GM21528 (cell line): ENCODE results near the gene SEMA5B.

Source experiments
- ATAC-seq: cut with Tn5 transposase; IDR thresholded peaks from one replicate; pipeline ENCODE4 v1.9.1; 2021; ENCODE audit warnings: mild to moderate bottlenecking, moderate library complexity; ENCODE audit not compliant: unreplicated experiment, low FRiP score

The SEMA5B gene

DNA sequence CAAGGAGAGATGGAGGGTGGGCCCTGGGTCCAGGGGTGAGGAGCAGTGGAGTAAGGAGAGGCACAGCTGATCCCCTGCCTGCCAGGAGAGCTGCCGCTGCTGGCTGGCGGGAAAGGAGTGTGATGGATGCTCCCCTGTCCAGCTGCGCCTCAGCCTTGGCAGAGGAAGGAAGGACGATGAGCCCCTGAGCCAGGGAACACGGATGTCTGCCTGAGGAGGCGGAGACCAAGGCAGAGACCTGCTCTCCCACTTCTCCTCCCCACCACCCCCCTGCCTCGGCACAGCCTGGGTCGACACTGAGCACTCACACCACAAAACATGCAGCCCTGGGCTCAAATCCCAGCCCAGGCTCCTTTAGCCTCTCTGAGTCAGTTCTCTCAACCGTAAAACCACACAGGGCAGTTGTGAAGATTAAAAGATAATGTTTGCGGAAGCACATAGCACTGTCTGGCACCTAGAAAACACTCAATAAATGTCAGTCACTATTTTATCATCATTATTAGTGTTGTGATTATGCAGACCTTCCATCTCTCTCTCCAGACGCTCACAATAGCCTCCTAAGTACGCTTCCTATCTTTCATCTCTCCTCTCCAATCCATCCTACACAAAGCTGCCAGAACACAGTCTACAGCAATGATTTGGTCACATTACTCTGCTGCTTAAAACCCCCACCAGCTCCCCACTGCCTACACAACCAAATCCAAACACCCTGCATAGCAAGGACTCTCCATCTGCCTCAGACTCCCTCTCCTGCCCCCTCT lies 52.2 kb downstream of the SEMA5B start:
- no peak for ATAC-seq

DNA sequence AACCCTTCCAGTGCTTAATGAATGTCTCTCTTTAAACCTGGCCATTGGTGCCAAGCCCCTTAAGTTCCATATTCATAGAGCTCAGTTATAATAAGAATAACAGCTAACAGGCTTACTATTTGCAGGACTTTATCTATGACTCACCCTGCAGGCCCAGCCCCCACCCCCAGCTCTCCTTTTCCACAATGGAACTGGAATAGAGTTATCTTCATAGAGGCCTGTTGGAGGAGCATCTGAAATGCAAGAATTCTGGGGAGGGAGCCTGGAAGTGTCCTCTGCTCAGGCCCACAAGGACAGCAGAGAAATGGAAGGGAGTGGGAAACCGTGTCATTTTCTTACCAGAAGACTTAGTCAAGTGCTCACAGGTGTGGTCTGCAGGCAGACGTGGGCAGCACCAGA lies 52.8 kb downstream of the SEMA5B start:
- ATAC-seq = no peak

DNA sequence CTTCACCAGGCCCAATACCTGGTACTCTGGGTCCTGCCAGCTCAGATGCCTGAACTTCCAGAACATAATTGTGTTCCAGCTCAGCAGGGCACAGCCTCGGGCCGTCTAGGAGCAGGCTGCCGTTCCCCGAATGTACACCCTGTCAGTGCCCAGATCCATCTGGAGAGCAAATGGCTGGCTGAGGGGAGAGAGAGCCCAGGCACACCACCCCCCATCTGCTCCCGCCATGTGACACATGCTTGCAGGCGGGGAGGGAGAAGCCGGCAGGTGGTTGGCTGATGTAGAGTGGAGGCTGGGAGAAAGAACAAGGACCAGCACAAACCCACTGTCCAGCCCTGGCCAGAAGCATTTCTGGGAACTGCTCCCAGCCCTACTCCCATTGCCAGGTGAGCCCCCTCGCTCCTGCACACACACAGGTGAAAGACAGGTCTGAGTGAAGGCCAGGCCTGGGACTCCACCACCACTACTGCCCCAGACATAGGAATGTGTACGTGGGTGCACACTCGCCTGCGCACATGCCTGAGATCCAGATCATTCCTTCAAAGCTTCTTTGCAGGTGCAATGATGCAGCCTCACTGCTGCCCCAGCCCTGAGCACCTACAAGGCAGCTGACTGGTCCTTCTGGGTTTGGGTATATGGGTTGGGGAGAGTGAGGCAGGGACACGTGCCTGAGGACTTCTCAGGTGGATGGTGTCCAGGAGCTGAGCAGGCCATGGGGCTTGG lies 53.5 kb downstream of the SEMA5B start:
- ATAC-seq = no peak

DNA sequence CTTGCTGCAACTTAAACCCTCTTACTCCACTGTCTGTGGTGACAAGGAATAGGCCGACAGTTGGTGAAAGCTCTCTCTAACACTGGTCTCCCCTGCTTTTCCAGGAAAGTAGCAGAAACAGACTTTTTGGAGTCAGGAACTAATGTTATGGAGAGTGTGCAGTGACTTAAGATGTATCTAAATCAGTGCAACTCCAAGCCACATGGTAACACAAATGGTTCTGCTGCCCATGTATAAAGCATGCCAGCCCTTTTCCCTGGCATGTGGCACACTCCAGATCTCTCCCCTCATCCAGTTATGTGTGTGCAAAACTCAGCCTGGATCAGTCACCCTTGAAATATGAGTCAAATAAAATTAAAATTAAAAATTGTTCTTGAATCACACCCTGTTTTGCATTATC lies 55.4 kb downstream of the SEMA5B start:
- ATAC-seq = no peak

DNA sequence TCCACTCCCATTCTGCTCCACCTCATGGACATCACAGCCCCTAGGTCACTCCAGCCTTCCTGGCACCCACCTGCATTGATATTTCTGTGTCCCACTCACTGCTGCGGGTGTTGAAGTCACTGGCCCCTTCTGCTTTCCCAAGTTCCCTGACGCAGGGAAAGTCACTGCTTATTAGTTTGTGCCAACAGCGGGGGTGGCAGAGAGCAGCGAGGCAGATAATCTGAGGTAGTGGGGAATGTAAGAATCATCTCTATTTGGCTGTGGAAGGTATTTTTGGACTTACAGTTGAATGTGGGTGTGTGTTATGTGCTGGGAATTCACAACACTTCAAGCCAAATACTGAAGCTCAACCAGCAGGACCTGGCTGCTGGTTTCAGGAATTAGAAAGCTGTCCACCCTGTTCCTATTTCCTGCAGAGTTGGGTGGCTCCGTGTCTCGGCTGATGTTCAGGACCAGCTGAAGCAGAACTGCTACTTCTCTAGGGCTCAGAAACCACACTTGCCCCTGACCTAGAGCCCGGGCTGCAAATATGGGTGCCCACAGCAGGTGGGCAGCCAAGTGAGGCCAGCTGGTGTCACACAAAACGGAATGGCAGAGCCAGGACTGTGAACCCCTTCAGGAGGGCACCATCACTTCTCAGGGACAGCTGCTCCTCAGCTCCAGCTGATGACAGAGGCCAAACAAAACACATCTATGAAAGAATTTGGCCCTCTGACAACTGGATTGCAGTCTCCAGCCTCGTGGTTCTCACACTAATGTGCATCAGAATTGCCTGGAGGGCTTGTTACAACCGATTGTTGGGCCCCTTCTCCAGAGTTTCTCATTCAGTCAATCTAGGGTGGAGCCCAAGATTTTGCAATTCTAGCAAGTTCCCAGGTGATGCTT lies 57.7 kb downstream of the SEMA5B start:
- ATAC-seq = no peak

DNA sequence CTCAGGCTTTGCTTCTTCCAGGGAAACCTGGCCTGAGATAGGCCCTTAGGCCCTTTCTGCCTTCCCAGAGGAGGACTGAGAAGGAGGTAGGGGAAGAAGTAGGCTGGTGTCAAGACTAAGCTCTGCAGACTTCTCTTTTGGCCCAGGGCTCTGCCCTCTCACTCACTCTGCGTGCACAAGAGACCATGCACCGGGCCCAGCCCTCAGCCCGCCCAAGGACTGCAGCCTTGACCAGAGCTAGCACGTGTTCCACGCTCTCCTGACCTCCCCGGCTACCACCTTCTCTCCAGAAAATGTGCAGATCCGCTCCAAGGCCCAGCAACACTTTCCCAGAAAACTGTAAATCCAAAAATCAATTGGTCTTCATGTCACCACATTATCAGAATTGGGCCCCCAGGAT lies 59.8 kb downstream of the SEMA5B start:
- ATAC-seq = no peak

DNA sequence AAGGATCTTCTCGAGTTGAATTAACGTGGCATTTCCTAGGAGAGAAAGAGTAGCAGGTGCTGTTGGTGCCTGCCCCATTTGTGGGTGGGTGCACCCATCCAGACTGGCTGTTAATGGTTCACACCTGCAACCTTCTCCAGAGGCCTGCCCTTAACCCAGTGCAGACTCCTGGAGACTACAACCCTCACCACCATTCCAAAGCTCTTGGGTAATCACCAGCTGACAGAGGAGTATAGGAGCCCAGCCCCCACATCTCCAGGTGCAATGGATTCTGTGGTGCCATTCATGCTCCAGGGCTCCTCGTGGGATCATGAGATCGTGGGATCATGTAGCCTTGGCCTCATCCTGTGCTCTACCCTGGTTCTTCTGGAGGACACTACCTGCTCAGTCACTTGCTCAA lies 60.2 kb downstream of the SEMA5B start:
- ATAC-seq = no peak

DNA sequence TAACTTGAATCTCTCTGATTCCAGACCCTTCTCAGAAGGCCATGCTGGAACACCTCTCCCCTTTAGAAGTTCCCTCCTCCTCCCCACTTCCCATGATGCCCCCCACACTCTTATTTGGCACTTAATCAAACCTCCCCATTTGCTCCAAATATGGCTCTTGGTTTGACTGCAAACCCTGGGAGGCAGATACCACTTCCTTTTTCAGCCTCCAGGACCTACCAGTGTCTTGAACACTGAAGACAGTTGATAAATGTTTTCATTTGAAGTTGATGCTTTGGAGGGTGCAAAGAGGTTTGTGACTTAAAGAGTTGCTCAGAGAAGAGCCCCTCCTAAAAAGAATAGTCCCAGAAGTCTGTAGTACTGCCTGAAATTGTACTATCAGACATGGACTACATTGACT lies 61.5 kb downstream of the SEMA5B start:
- no peak for ATAC-seq

DNA sequence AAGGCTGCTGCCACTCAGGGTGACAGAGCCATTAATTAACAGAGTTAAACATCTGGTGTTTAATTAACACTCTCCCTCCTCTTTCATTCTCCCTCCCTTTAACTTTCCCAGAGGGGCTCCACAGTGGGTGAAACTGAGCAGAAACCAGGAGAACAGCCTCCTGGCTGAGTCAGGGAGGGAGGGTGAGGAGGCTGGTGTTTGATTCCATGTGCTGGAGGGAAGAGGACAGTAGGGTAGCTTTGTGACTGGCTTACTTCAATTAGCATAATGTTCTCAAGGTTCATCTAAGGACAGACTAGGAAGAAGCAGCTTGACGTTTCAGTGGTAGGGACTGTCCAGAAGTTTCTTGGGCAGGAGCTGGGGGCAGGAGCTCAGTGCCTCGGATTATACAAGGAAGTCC lies 62.8 kb downstream of the SEMA5B start:
- no peak for ATAC-seq

DNA sequence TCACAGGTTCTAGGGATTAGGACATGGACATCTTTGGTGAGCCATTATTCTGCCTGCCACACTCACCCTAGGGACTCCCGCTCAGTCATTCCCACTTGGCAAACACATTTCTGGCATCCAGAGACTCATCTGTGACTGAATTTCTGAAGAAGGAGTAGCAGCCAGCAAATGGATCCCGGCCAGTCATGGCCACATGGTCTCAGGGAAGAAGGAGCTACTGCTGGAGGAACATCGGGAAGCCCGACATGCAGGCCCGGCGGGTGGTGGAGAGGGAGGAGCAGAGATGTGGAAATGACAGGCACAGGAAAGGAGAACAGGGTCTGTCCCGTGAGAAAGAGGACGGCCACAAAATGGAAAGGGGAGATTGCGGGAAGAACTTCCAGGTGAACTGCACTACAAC lies 65.4 kb downstream of the SEMA5B start:
- no peak for ATAC-seq

DNA sequence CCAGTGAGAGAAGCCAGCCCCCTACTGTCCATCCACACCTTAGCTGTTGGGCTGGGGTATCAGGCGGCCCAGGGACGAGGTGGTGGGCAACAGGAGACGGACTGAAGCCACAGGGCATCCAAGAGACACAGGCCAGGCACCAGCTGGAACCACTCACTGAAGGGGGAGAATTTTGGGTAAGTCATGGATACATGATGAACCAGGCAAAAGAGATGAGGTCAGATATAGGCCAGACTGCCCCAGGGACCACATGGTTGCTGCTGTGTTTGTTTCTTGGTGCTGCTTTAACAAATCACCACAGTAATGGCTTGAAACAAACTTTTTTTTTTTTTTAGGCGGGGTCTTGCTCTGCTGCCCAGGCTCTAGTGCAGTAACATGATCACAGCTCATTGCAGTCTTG lies 66.4 kb downstream of the SEMA5B start:
- ATAC-seq = no peak

DNA sequence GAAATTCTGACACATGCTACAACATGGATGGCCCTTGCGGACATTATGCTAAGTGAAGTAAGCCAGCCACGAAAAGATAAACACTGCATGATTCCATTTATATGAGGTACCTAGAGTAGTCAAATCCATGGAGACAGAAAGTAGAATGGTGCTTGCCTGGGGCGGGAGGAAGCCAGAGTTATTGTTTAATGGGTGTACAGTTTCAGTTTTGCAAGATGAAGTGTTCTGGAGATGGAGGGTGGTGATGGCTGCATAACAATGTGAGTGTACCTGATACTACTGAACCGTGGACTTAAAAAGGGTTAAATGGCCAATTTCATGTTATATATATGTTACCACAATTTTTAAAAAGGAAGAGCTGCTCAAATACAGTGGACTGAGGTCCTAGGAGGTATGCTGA lies 66.9 kb downstream of the SEMA5B start:
- ATAC-seq = no peak

DNA sequence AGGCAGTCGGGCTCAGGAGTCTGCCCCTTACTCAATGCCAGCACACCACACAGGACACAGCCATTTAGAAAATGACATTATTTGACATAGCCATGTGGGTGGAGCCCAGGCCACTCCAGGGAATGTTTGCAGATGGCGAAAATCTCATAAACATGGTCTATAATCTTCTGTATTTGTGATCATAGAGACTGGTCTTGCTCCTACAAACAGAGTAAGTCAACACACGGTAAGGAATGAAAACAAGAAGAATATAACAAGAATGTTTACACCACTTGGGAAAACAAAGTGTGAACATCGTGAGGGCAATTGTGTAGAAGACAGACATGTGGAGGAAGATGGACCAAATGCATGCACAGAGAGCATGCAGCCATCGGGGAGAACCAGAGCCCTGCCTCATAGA lies 68.2 kb downstream of the SEMA5B start:
- ATAC-seq = no peak

DNA sequence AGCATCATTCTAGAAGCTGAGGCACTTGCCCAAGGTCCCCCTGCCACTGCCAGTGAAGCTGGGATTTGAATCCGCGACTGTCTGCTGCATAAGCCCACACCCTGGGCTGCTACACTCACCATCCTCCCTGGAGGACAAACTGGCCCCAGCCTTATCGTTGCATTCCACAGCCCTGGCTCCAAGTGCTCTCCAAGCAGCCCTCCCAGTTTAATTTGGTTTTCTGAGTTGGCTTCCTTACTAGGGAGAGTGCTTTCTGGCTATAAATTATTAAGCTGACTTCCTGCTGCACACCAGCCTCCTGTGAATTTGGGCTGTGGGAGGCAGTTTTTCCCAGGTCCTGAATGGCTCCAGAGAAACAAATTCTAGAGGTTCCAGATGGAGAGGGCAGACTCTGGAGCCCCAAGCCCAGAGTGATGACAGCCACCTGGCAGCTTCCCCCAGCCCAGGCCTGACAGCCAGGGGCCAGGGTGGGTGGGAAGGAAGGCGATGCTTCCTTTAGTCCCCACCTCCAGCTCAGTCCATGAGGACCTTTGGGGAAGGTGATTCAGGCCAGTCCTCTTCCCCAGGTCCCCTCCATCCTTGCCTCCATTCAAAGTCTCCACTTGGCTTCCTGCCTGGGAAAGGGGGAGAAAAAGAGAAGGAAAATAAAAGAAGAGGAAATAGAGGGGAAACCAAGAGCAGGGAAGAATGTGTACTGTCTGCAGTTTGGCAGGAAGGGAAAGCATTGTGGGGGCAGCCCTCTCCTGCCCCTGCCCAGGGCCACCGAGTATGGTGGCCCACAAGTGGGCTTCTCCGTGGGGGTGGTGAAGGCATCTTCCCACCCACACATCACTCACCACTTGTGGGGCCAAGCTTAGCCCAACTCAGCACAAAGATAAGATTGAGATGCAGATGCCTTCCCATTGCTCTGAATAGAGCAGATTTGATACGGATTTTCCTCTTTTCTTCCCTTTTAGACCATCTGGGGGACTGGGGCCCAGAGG lies 69.6 kb downstream of the SEMA5B start:
- ATAC-seq = no peak

DNA sequence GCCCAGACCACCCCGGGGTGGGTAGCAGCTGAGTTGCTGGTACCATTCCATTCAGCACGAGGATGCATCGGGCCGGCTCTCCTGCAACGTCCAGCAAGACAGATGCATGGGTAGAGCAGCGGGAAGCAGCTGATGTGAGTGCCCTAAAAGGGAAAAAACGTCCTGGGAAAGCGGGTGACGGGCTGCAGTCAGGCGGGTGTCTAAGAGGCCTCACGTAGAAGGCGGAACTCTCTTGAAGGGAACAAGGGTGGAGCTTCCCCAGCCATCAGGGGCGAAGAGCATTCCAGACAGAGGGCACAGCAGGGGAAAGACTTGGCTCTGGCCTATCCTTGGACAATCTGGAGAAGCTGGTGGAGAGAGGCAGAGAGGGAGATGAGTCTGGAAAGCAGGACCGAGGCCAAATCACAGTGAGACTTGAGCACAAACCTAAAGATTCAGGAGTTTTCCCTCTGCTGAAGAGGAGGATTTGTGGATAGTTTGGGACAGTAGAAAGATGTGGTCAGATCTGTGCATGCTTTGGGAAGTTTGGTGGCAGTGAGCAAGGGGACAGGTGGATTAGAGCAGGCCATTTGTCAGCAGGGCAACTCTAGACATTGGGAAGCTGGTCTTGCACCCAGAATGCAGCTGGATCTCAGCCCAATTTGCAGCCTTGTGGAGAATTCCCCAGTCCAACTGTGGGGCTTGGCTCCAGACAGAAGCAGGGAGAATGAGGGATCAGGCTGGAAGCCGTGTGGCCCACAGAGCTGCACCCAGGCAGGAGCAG lies 70.7 kb downstream of the SEMA5B start:
- ATAC-seq = no peak

DNA sequence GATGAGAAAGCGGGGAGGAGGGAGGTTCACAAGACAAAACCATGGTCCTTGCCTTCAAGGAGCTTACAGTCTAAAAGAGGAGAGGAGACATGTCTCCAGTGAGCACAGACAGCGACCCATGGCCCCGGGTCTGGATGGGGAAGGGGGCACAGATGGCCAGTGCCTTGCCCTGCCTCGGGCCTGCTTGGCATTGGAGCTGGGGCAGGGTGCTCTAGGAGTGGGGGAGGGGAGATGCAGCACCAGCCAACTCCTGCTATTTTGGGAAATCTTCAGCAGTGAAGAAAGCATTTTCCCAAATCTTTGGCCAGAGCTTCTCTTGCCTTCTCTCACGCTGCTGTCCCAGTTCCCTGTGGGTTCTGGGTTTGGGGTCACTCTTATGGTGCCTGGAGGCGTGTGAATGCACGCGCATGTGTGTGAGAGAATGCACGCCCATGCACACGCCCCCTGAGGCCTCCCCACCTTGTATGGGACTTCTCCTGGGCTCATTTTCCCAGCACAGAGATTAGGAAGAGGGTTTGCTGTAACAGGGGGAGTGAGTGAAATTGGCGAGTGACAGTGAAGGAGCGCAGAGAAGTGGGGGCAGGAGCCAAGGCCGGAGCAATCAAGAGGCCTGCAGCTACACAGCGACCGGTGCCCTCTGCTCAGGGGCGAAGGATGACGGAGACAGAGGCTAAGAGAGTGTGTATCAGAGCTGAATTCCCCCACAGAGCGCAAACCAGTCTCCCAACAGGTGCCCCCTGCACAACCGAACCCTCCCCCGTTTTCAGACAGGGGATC lies 71.5 kb downstream of the SEMA5B start:
- no peak for ATAC-seq

DNA sequence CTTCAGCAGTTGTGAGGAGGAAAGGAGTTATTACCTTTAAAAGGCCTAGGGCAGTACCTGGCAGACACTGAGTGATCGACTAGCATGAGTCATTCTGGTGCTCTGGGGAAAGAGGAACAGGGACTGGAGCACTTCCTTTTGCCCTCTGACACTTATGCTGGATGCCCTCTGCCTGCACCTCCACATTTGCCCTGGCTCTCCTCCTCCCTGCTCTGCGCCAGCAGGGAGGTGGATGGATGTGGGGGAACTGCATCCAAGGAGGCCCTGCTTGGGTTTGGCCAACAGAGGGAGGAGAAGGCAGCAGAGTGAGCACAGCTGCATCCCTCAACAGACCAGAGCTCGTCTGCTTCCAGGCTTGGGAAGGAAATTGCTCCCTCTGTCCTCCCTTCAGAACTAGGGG lies 75.0 kb downstream of the SEMA5B start:
- ATAC-seq = no peak

DNA sequence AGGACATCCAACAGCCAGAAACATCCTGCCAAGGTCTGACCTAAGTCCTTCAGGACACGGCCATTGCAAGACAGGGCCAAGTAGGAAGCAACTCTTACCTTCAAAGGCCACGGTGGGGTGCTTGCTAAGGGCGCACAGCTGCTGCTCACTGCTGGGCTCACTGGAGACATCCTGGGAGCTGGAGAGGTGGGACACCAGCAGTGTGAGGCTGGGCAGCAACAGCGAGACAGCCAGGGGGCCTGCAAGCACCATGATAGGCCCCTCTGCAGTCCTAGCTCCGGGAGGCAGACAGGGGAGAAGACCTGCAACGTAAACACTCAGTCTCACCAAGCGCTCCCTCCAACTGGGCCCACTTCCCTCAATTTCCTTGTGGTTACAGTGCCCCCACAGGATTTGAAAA lies 79.2 kb downstream of the SEMA5B start:
- ATAC-seq = no peak

DNA sequence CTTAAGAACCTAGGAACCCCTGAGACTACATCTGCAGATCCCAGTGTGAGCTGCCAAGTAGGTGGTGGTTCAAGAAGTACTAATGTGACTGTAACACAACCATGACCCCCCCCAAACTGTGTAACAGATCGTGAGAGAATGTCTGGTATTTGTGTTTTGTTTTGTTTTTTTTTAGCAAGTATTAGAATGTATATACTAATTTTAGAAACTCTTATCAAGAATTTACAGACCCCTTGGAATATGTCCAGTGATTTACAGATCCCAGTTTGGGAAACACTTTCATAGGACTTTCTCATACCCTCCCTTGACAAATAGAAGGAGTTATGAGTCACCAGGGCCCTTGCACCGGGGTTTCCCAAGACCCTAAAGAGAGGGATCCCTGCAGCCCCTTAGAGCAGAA lies 79.8 kb downstream of the SEMA5B start:
- ATAC-seq = no peak
